ENCODE measurements around the gene CETP. TPM values are rescaled to one million over a fixed set of nuclear protein-coding genes. Genes with fewer than 3 reads are reported as not detected.
A peak's percentile ranks its signal among the peaks of the same experiment; 100 is the strongest.

CETP gene
- total RNA-seq, 4 donors from 2014 or later, result not detected

DNA sequence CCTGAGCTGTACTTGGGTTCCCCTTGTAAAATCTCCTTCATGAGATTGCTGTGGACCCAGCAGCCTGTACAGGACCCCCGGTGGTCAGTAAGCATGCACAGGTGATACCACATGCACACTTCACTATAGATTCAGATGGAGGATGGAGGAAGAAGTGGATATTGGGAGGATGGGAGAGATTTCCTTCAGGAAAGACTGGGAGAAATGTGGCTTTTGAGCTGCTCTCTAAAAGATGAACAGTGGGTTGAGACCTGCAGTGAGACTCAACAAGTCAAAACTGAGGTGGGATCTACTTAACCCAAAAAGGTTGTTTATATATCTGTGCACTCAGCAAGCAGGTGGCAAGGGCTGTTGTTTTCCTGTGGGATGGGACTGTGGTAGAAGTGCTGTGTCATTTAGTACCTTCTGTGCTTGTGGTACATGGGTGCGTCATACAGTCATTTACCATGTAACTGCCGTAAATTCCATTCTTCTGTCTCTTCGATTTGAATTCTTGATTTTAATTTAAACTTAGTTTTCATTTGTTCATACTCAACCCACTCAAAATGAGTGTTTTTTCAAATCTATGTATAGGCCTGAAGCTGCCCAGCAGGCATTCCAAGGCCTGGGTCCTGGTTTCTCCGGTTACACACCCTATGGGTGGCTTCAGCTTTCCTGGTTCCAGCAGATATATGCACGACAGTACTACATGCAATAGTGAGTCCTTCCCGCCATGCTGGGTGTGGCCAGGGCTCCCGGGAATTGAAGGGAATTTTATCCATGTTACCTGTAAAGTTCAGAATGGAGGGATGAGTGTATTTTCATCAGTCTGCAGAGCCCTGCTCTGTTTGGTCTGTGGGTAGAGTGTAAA is 22.9 kb upstream of the CETP start:
- H3K27me3 ChIP-seq, result no peaks in the 10 kb centered on the region
- peaks cover 4 to 88% of the 10 kb centered on the region in 2 donors for H3K36me3 ChIP-seq
- DNase-seq (no peak), ATAC-seq (no peak)
- in situ Hi-C loops (cut with MboI; ENCODE audit: low sequenced_read_pairs in 4 of 4) (no loop called here), intact Hi-C loops (cut with DNase I; ENCODE audit: low total_unique reads) (loop anchor here (10.0 kb wide), 1 partner anchor 424 kb away; no protein-coding TSS in a partner anchor)
- H3K4me1 ChIP-seq, result peaks cover 21 to 24% of the 10 kb centered on the region in 2 donors
- H3K9me3 ChIP-seq, result no peaks in the 10 kb centered on the region
- TF ChIP-seq CTCF (IDR thresholded peaks at IDR 0.05 in 4 of 5, conservative IDR thresholded peaks at IDR 0.05 in 1 of 5), result no peak
- no peak for TF ChIP-seq POLR2A (IDR thresholded peaks at IDR 0.05)
- peak overlapping the region in 1 of 4 donors; percentile 9 for H3K27ac ChIP-seq
- no peak overlapping the region for H3K4me3 ChIP-seq

GRCh38 chr16:56939801-56940200 is 21.9 kb upstream of the CETP start:
- in situ Hi-C loops (cut with MboI; ENCODE audit: low sequenced_read_pairs in 4 of 4), result no loop called here
- ATAC-seq, result no peak
- Histone ChIP-seq H3K27me3 (no peaks in the 10 kb centered on the region), H3K36me3 (peaks cover 4 to 97% of the 10 kb centered on the region in 2 donors), H3K4me3 (no peak overlapping the region), H3K4me1 (peaks cover 12 to 15% of the 10 kb centered on the region in 2 donors), H3K9me3 (no peaks in the 10 kb centered on the region), H3K27ac (no peak overlapping the region)
- no peak for DNase-seq
- intact Hi-C loops (cut with DNase I; ENCODE audit: low total_unique reads), result loop anchor here (10.0 kb wide), 1 partner anchor 425 kb away; no protein-coding TSS in a partner anchor
- no peak for TF ChIP-seq CTCF (IDR thresholded peaks at IDR 0.05 in 4 of 5, conservative IDR thresholded peaks at IDR 0.05 in 1 of 5)
- no peak for TF ChIP-seq POLR2A (IDR thresholded peaks at IDR 0.05)

DNA sequence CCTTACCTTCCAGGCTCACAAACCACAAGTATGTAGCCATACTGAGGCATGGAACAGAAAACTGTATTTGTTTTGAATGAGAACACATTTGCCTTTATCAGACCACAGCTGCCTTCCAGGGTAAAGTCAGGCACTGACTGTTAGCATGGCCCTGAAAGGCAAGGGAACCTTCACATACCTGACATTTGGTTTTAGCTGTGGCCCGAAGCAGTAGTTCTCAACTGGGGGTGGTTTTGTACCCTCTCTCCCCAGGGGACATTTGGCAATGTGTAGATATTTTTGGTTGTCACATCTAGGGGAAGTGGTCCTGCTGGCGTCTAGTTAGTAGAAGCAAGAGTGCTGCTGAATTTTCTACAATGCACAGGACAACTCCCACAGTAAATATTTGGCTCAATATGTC is 20.7 kb upstream of the CETP start:
- in situ Hi-C loops (cut with MboI; ENCODE audit: low sequenced_read_pairs in 4 of 4) (no loop called here), intact Hi-C loops (cut with DNase I; ENCODE audit: low total_unique reads) (no loop called here)
- DNase-seq (no peak), ATAC-seq (no peak)
- Histone ChIP-seq H3K9me3 (no peaks in the 10 kb centered on the region), H3K4me1 (peaks cover 0 to 2% of the 10 kb centered on the region in 2 donors), H3K27ac (no peak overlapping the region), H3K36me3 (peaks cover 4 to 95% of the 10 kb centered on the region in 2 donors), H3K4me3 (no peak overlapping the region), H3K27me3 (no peaks in the 10 kb centered on the region)
- TF ChIP-seq CTCF (IDR thresholded peaks at IDR 0.05 in 4 of 5, conservative IDR thresholded peaks at IDR 0.05 in 1 of 5), result no peak
- no peak for TF ChIP-seq POLR2A (IDR thresholded peaks at IDR 0.05)

DNA sequence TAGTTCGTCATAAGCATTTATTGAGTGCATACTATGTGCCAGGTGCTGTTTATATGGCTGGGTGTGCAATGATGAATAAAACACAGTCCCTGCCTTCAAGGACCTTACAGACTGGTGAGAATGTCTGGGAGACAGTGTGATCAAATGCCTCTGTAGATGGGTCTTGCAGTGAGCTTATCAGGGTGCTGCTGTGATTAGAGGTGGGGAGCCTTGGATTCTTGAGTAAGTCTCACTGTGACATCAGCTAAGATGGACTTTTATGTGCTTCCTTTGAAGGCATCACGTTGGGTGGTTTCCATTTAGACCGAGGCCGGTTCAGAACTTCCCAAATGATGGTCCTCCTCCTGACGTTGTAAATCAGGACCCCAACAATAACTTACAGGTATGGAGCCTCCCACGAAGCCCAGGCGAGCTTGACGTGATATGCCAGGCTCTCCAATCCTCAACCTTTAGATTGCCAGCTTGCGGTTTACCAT is 19.9 kb upstream of the CETP start:
- Histone ChIP-seq H3K27me3 (no peaks in the 10 kb centered on the region), H3K9me3 (no peaks in the 10 kb centered on the region), H3K27ac (no peak overlapping the region), H3K4me3 (no peak overlapping the region), H3K36me3 (peaks cover 4 to 91% of the 10 kb centered on the region in 2 donors), H3K4me1 (no peaks in the 10 kb centered on the region)
- TF ChIP-seq CTCF (IDR thresholded peaks at IDR 0.05 in 4 of 5, conservative IDR thresholded peaks at IDR 0.05 in 1 of 5) (no peak), POLR2A (IDR thresholded peaks at IDR 0.05) (no peak)
- in situ Hi-C loops (cut with MboI; ENCODE audit: low sequenced_read_pairs in 4 of 4) (no loop called here), intact Hi-C loops (cut with DNase I; ENCODE audit: low total_unique reads) (no loop called here)
- ATAC-seq, result no peak
- no peak for DNase-seq
